ENCODE results near the gene POMT1. TPM values are rescaled to one million over a fixed set of nuclear protein-coding genes. Genes with fewer than 3 reads are reported as not detected.
A peak's percentile ranks its signal among the peaks of the same experiment; 100 is the strongest.
"Not testable (repeated sequence)": the region's sequence is repeated elsewhere in the genome, so short reads cannot be mapped to it uniquely, and the experiment has no call there.

Gene POMT1, protein sequence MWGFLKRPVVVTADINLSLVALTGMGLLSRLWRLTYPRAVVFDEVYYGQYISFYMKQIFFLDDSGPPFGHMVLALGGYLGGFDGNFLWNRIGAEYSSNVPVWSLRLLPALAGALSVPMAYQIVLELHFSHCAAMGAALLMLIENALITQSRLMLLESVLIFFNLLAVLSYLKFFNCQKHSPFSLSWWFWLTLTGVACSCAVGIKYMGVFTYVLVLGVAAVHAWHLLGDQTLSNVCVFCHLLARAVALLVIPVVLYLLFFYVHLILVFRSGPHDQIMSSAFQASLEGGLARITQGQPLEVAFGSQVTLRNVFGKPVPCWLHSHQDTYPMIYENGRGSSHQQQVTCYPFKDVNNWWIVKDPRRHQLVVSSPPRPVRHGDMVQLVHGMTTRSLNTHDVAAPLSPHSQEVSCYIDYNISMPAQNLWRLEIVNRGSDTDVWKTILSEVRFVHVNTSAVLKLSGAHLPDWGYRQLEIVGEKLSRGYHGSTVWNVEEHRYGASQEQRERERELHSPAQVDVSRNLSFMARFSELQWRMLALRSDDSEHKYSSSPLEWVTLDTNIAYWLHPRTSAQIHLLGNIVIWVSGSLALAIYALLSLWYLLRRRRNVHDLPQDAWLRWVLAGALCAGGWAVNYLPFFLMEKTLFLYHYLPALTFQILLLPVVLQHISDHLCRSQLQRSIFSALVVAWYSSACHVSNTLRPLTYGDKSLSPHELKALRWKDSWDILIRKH
- 10 to 100 TPM; 36.5 to 59.5 TPM for total RNA-seq

DNA sequence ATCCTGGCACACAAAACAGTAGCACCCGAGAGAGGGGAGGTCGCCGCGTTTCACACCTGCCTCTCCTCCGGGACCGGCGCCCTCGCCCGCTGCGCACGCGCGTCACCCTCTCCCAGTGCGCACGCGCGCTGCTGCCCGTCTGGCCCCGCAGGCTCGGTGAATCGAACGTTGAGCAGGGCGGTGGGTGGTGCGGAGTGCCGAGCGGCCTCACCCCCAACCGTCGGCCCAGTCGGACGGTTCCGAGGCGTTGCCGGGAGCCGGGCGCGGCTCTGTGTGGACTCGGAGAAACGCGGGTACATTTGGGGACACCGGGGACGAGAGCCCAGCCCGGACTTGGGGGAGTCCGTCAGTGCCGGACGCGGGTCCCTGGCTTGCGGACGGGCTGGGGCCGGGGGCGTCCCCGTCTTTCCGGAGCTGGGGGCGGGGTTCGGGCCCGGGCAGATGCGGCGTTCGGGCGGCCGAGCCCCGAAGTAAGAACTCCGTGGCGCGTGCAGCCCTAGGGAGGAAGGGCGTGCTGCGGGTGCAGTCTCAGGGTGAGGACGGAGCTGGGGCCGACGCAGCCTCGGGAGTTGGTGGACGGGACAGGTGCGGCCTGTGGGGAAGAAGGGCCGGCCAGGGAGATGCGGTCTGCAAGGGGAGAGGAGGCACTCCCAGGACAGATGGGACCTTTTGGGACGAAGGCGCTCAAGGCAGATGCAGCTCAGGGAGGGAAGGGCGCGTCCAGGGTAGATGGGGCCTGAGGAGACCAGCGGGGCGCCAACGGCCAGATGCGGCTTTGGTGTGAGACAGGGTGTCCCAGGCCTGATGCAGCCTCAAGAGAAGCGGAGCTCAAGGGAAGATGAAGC is at the start of gene POMT1:
Gene POMT1, plus strand, starts transcription at position 138 of the 845 bp plus-strand sequence. CDS start 1,301 bp downstream, outside the sequence.
- peak within 1 kb of the TSS; percentile 66 to 83 for H3K4me3 ChIP-seq
- no peaks in the 10 kb centered on the region for H3K9me3 ChIP-seq
- H3K4me1 ChIP-seq (replicated peaks), result no peaks in the 10 kb centered on the region
- intact Hi-C loops (cut with DNase I), result no loop called here
- H3K36me3 ChIP-seq, result peaks cover 0 to 5% of the 10 kb centered on the region in 2 donors
- 0% methylated on average over 43 of the region's 83 CpGs for WGBS
- TF ChIP-seq POLR2A (IDR thresholded peaks at IDR 0.05), result peak; percentile 66
- TF ChIP-seq, protein P1, sequence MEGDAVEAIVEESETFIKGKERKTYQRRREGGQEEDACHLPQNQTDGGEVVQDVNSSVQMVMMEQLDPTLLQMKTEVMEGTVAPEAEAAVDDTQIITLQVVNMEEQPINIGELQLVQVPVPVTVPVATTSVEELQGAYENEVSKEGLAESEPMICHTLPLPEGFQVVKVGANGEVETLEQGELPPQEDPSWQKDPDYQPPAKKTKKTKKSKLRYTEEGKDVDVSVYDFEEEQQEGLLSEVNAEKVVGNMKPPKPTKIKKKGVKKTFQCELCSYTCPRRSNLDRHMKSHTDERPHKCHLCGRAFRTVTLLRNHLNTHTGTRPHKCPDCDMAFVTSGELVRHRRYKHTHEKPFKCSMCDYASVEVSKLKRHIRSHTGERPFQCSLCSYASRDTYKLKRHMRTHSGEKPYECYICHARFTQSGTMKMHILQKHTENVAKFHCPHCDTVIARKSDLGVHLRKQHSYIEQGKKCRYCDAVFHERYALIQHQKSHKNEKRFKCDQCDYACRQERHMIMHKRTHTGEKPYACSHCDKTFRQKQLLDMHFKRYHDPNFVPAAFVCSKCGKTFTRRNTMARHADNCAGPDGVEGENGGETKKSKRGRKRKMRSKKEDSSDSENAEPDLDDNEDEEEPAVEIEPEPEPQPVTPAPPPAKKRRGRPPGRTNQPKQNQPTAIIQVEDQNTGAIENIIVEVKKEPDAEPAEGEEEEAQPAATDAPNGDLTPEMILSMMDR (IDR thresholded peaks at IDR 0.05), result peak in 1 of 4 experiments; percentile 8
- TF ChIP-seq POLR2AphosphoS5 (IDR thresholded peaks at IDR 0.05), result peak; percentile 92
- no peaks in the 10 kb centered on the region for H3K27me3 ChIP-seq (replicated peaks; ENCODE audit: insufficient read depth)
- peak within 1 kb of the TSS; percentile 76 to 77 for H3K27ac ChIP-seq
- peak; percentile 83 for DNase-seq (ENCODE audit: low spot score)

DNA sequence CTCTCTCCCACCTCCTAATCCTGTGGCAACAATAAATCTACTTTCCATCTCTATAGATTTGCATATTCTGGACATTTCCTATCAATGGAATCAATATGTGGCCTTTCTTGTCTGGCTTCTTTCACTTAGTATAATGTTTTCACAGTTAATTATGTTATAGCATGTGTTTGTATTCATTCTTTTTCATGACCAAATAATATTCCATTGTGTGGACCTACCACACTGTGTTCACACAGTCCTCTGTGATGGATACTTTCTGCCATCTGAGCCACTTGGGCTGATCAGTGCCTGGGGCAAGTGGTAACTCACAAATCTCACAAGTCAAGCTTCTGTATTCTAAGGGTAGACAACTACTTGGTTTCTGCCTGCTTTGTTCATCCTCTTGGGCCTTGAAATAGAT is 48.7 kb upstream of the POMT1 start:
- Histone ChIP-seq H3K36me3 (peaks cover 5 to 10% of the 10 kb centered on the region in 2 donors), H3K9me3 (no peaks in the 10 kb centered on the region), H3K27me3 (replicated peaks; ENCODE audit: insufficient read depth) (no peaks in the 10 kb centered on the region), H3K4me1 (replicated peaks) (no peaks in the 10 kb centered on the region), H3K4me3 (no peak overlapping the region), H3K27ac (no peak overlapping the region)
- DNase-seq (ENCODE audit: low spot score), result no peak
- intact Hi-C loops (cut with DNase I), result no loop called here
- TF ChIP-seq POLR2A (IDR thresholded peaks at IDR 0.05), result no peak
- no peak for TF ChIP-seq POLR2AphosphoS5 (IDR thresholded peaks at IDR 0.05)
- TF ChIP-seq, protein P1 (IDR thresholded peaks at IDR 0.05), result no peak

DNA sequence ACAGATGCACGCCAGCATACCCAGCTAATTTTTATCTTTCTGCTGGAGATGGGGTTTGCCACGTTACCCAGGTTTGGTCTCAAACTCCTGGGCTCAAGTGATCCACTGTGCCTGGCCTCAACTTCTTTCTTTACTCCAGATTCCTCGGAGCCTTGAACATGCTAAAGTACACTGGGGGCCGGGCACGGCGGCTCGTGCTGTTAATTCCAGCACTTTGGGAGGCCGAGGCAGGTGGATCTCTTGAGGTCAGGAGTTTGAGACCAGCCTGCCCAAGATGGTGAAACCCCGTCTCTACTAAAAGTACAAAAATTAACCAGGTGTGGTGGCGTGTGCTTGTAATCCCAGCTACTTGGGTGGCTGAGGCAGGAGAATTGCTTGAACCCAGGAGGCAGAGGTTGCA is 47.1 kb upstream of the POMT1 start:
- intact Hi-C loops (cut with DNase I); H3K36me3 ChIP-seq; H3K9me3 ChIP-seq; H3K27me3 ChIP-seq (replicated peaks; ENCODE audit: insufficient read depth); H3K27ac ChIP-seq; H3K4me1 ChIP-seq (replicated peaks); H3K4me3 ChIP-seq; DNase-seq (ENCODE audit: low spot score): not testable (repeated sequence)
- 90% methylated on average over 10 of the region's 10 CpGs for WGBS

DNA sequence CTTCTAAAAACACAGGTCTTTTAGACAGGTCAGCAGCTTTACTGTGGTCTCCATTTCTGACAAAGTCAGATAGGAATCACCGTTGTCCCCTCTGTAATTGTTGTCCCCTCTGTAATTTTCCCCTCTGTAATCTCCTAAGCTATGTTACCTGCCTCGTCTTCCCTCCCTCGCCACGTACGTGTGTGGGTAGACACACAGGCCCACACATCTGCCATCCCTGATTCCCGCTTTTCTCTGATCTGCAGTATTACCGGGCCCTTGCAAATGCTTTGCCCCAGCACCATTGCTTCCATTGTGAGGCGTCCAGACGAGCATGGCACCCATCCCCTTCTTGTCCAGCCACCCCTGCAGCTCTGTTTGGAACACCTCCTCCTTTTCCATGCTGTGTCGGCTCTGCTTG is 45.0 kb upstream of the POMT1 start:
- TF ChIP-seq, protein P1 (IDR thresholded peaks at IDR 0.05), result no peak
- TF ChIP-seq POLR2A (IDR thresholded peaks at IDR 0.05) (no peak), POLR2AphosphoS5 (IDR thresholded peaks at IDR 0.05) (no peak)
- no peak overlapping the region for H3K27ac ChIP-seq
- intact Hi-C loops (cut with DNase I), result no loop called here
- H3K4me1 ChIP-seq (replicated peaks), result no peaks in the 10 kb centered on the region
- H3K9me3 ChIP-seq, result no peaks in the 10 kb centered on the region
- no peaks in the 10 kb centered on the region for H3K27me3 ChIP-seq (replicated peaks; ENCODE audit: insufficient read depth)
- no peak overlapping the region for H3K4me3 ChIP-seq
- DNase-seq (ENCODE audit: low spot score), result no peak
- peaks cover 4 to 5% of the 10 kb centered on the region in 2 donors for H3K36me3 ChIP-seq
- 86% methylated on average over 10 of the region's 10 CpGs for WGBS

DNA sequence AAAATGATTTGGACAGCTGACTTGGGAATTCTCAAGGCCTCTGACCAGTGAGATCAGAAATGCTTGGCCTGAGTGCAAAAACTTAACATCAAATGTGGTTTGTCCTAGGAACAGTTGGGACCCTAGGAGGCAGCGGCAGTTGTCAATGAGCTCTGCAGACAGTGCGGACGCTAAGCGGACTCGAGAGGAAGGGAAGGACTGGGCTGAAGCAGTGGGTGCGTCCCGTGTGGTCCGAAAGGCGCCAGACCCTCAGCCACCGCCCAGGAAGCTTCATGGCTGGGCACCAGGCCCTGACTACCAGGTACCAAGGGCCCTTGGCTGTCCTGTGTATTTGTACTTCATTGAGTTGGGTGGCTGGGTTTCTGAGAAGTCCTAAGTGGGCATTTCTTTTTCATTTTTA is 43.7 kb upstream of the POMT1 start:
- no peak for DNase-seq (ENCODE audit: low spot score)
- no peaks in the 10 kb centered on the region for H3K27me3 ChIP-seq (replicated peaks; ENCODE audit: insufficient read depth)
- H3K4me1 ChIP-seq (replicated peaks), result no peaks in the 10 kb centered on the region
- intact Hi-C loops (cut with DNase I), result no loop called here
- TF ChIP-seq POLR2AphosphoS5 (IDR thresholded peaks at IDR 0.05) (no peak), POLR2A (IDR thresholded peaks at IDR 0.05) (no peak)
- TF ChIP-seq, protein P1 (IDR thresholded peaks at IDR 0.05), result no peak
- 95% methylated on average over 10 of the region's 10 CpGs for WGBS
- H3K4me3 ChIP-seq, result no peak overlapping the region
- H3K36me3 ChIP-seq, result peaks cover 3 to 4% of the 10 kb centered on the region in 2 donors
- H3K9me3 ChIP-seq, result no peaks in the 10 kb centered on the region
- H3K27ac ChIP-seq, result no peak overlapping the region
